ENCODE measurements around the gene TMPRSS13. TPM values are rescaled to one million over a fixed set of nuclear protein-coding genes. Genes with fewer than 3 reads are reported as not detected.

Gene TMPRSS13
- total RNA-seq, 1 experiment from 2014 or later: 0.50 TPM

GRCh38 chr11:117946156-117946841 lies 17.1 kb upstream of the TMPRSS13 start:
- Histone ChIP-seq H4K8ac (replicated peaks; ENCODE audit: insufficient read length, low read depth, low read length) (no peak overlapping the region), H4K91ac (ENCODE audit: insufficient read length, low read depth, low read length) (no peak overlapping the region), H2BK15ac (ENCODE audit: low read depth, low read length) (no peak overlapping the region), H3K4ac (ENCODE audit: low read depth, low read length) (no peak overlapping the region), H2BK120ac (ENCODE audit: low read depth, low read length, poor library complexity, severe bottlenecking) (no peak overlapping the region), H2AK5ac (ENCODE audit: insufficient read length, low read length) (no peak overlapping the region), H3K79me2 (ENCODE audit: insufficient read depth, low read length) (no peaks in the 10 kb centered on the region), H3K9ac (ENCODE audit: extremely low read depth, insufficient read length, low read length) (no peak overlapping the region), H2BK20ac (ENCODE audit: low read depth, low read length, poor library complexity, severe bottlenecking) (no peak overlapping the region), H3K56ac (ENCODE audit: insufficient read length, low read depth, low read length) (no peak overlapping the region), H3K9me3 (ENCODE audit: control insufficient read depth, low read depth, low read length) (no peaks in the 10 kb centered on the region), H2BK12ac (ENCODE audit: insufficient read length, low read depth, low read length) (no peak overlapping the region), H3K18ac (ENCODE audit: insufficient read length, low read depth, low read length) (no peak overlapping the region), H2BK5ac (ENCODE audit: insufficient read length, low read length) (no peak overlapping the region), H3K23me2 (ENCODE audit: insufficient read length, low read depth, low read length, poor library complexity, severe bottlenecking) (no peaks in the 10 kb centered on the region), H3K14ac (ENCODE audit: insufficient read depth, low read length) (no peak overlapping the region), H3K4me2 (ENCODE audit: insufficient read depth, insufficient read length, low read length) (no peak overlapping the region), H3K23ac (ENCODE audit: insufficient read length, low read depth, low read length) (no peak overlapping the region), H3T11ph (ENCODE audit: low read length) (no peak overlapping the region), H4K5ac (ENCODE audit: insufficient read length, low read depth, low read length) (no peak overlapping the region), H3K27me3 (ENCODE audit: insufficient read depth, low read length) (no peaks in the 10 kb centered on the region), H3K79me1 (ENCODE audit: insufficient read depth, low read depth, low read length, poor library complexity, severe bottlenecking) (no peaks in the 10 kb centered on the region), H3K4me1 (ENCODE audit: insufficient read depth, low read length) (no peaks in the 10 kb centered on the region), H4K20me1 (ENCODE audit: control insufficient read depth, insufficient read depth, insufficient read length) (no peaks in the 10 kb centered on the region), H2AFZ (ENCODE audit: low read length) (no peak overlapping the region), H3K27ac (ENCODE audit: insufficient read length, low read depth, low read length) (no peak overlapping the region)
- H3K36me3 Mint-ChIP-seq (ENCODE audit: insufficient read depth in 1 of 3, low read depth in 3 of 3): no peaks in the 10 kb centered on the region; a peak in 1 of 7 replicates
- no peaks in the 10 kb centered on the region for H3K9me3 Mint-ChIP-seq
- DNase-seq: no peak
- no CpG with 5 or more reads among the region's 5 CpGs for WGBS (ENCODE audit: extremely low coverage, insufficient read length, low lambda C conversion rate)
- no peak overlapping the region for H3K27ac Mint-ChIP-seq
- H3K4me3 Mint-ChIP-seq: no peak overlapping the region
- H3K27me3 Mint-ChIP-seq (ENCODE audit: low read depth): peaks cover 5% of the 10 kb centered on the region
- peaks cover 2 to 6% of the 10 kb centered on the region in 2 experiments; a peak in 2 of 4 replicates for H3K4me1 Mint-ChIP-seq
- TF ChIP-seq CTCF (conservative IDR thresholded peaks at IDR 0.05): no peak
